WTC11 (cell line): ENCODE results near the gene SLC4A11. TPM values are rescaled to one million over a fixed set of nuclear protein-coding genes. Genes with fewer than 3 reads are reported as not detected.

Experiments
- ATAC-seq: fragments of 200-7000 bp; cut with Tn5 transposase; 2 replicates; pipeline ENCODE4 v1.10.0; 2021; ENCODE audit warnings: mild to moderate bottlenecking, moderate library complexity
- CTCF ChIA-PET: fragments of 300-600 bp; sonication (Branson Sonifier 250); formaldehyde crosslinking; loops from one replicate; lab custom pipeline; 2021; ENCODE audit warnings: antibody characterized with exemption; lab: Charles Lee
- POLR2A ChIA-PET: fragments of 350-600 bp; sonication (Branson Sonifier 250); formaldehyde crosslinking; loops from one replicate; lab custom pipeline; 2021; ENCODE audit warnings: antibody characterized with exemption; lab: Charles Lee
- DNase-seq: peaks from one replicate; pipeline ENCODE4 v3.0.0; 2021; ENCODE audit warnings: low spot score
- H3K27ac Mint-ChIP-seq: 2 replicates; pipeline ENCODE4 v1.8.0; 2021; ENCODE audit warnings: mixed read lengths
- H3K27me3 Mint-ChIP-seq: 2 replicates; pipeline ENCODE4 v1.8.0; 2021; ENCODE audit warnings: low read depth, mild to moderate bottlenecking, moderate library complexity, mixed read lengths
- H3K36me3 Mint-ChIP-seq: 2 replicates; pipeline ENCODE4 v1.8.0; 2021; ENCODE audit warnings: mixed read lengths
- H3K4me1 Mint-ChIP-seq: 2 replicates; pipeline ENCODE4 v1.8.0; 2022; ENCODE audit warnings: mixed read lengths
- H3K4me3 Mint-ChIP-seq: 2 replicates; pipeline ENCODE4 v1.8.0; 2021; ENCODE audit warnings: mild to moderate bottlenecking, moderate library complexity, mixed read lengths
- H3K9me3 Mint-ChIP-seq: 2 replicates; pipeline ENCODE4 v1.8.0; 2021; ENCODE audit warnings: mixed read lengths
- AFF4 ChIP-seq: sonication (generic); formaldehyde crosslinking; IDR thresholded peaks from 2 replicates; pipeline ENCODE4 v1.8.1; 2023; ENCODE audit warnings: mild to moderate bottlenecking, missing genetic modification reagents, borderline replicate concordance
- AR ChIP-seq: fragments of 250-450 bp; sonication (Bioruptor Pico); IDR thresholded peaks from 2 replicates; pipeline ENCODE4 v1.9.0; 2021; ENCODE audit warnings: mild to moderate bottlenecking
- CREB1 ChIP-seq: sonication (generic); formaldehyde crosslinking; IDR thresholded peaks from 2 replicates; pipeline ENCODE4 v1.8.0; 2023; ENCODE audit warnings: mild to moderate bottlenecking, missing genetic modification reagents
- ETV6 ChIP-seq: sonication (generic); formaldehyde crosslinking; IDR thresholded peaks from 2 replicates; pipeline ENCODE4 v1.8.1; 2022; ENCODE audit warnings: mild to moderate bottlenecking, missing genetic modification reagents
- GTF2I ChIP-seq: fragments of 250-450 bp; sonication (Bioruptor Pico); conservative IDR thresholded peaks from 2 replicates; pipeline ENCODE4 v1.4.0; 2021; ENCODE audit warnings: mild to moderate bottlenecking
- HMGXB4 ChIP-seq: sonication (generic); formaldehyde crosslinking; IDR thresholded peaks from 2 replicates; pipeline ENCODE4 v1.8.1; 2023; ENCODE audit warnings: mild to moderate bottlenecking, moderate library complexity, missing genetic modification reagents
- IRF1 ChIP-seq: sonication (generic); formaldehyde crosslinking; IDR thresholded peaks from 2 replicates; pipeline ENCODE4 v1.8.0; 2023; ENCODE audit warnings: missing genetic modification reagents
- KAT7 ChIP-seq: sonication (generic); formaldehyde crosslinking; IDR thresholded peaks from 2 replicates; pipeline ENCODE4 v1.8.1; 2023; ENCODE audit warnings: missing genetic modification reagents, mild to moderate bottlenecking, borderline replicate concordance
- MAX ChIP-seq: sonication (generic); formaldehyde crosslinking; IDR thresholded peaks from 2 replicates; pipeline ENCODE4 v1.8.0; 2022; ENCODE audit warnings: mild to moderate bottlenecking, missing genetic modification reagents
- MYBL2 ChIP-seq: sonication (generic); formaldehyde crosslinking; IDR thresholded peaks from 2 replicates; pipeline ENCODE4 v1.8.1; 2023; ENCODE audit warnings: mild to moderate bottlenecking, moderate library complexity, missing genetic modification reagents
- NFE2L1 ChIP-seq: sonication (generic); formaldehyde crosslinking; IDR thresholded peaks from 2 replicates; pipeline ENCODE4 v1.8.1; 2023; ENCODE audit warnings: missing genetic modification reagents
- NFYB ChIP-seq: sonication (generic); formaldehyde crosslinking; conservative IDR thresholded peaks from 2 replicates; pipeline ENCODE4 v1.8.0; 2022; ENCODE audit warnings: low read depth, missing genetic modification reagents
- RELA ChIP-seq: sonication (generic); formaldehyde crosslinking; IDR thresholded peaks from 2 replicates; pipeline ENCODE4 v1.8.1; 2022; ENCODE audit warnings: missing genetic modification reagents, mild to moderate bottlenecking, borderline replicate concordance
- USF1 ChIP-seq: sonication (generic); formaldehyde crosslinking; IDR thresholded peaks from 2 replicates; pipeline ENCODE4 v1.8.0; 2022; ENCODE audit warnings: mild to moderate bottlenecking, missing genetic modification reagents
- ZMAT4 ChIP-seq: fragments of 250-450 bp; sonication (Bioruptor Pico); IDR thresholded peaks from 2 replicates; pipeline ENCODE4 v1.9.0; 2021; ENCODE audit warnings: mild to moderate bottlenecking
- ZNF121 ChIP-seq: sonication (generic); formaldehyde crosslinking; IDR thresholded peaks from 2 replicates; pipeline ENCODE4 v1.8.0; 2023; ENCODE audit warnings: missing genetic modification reagents
- ZNF416 ChIP-seq: fragments of 250-450 bp; sonication (Bioruptor Pico); IDR thresholded peaks from 2 replicates; pipeline ENCODE4 v1.9.0; 2021; ENCODE audit warnings: mild to moderate bottlenecking, inconsistent platforms
- ZNF423 ChIP-seq: fragments of 250-450 bp; sonication (Bioruptor Pico); IDR thresholded peaks from 2 replicates; pipeline ENCODE4 v2.1.2; 2022; ENCODE audit warnings: mild to moderate bottlenecking, moderate library complexity
- ZNF671 ChIP-seq: fragments of 250-450 bp; sonication (Bioruptor Pico); IDR thresholded peaks from 2 replicates; pipeline ENCODE4 v1.8.0; 2021; ENCODE audit warnings: mild to moderate bottlenecking
- total RNA-seq: library from RNA; stranded (reverse); gene quantifications from 3 replicates; pipeline ENCODE4 v1.2.3, GENCODE V29; 2021

The SLC4A11 gene
- total RNA-seq, 1 experiment from 2014 or later, result 39.5 TPM

- TF ChIP-seq RELA (CRISPR knock-in tag), result 0 out of 2 replicates have a peak, but pooled peaks have one; percentile 20
- 0 out of 2 replicates have a peak, but pooled peaks have one; percentile 61 for TF ChIP-seq ETV6 (CRISPR knock-in tag)
- peak; percentile 80; the same call in 1 of the 2 replicates for TF ChIP-seq IRF1 (CRISPR knock-in tag)
- no peak; the same call in 1 of the 2 replicates for TF ChIP-seq HMGXB4 (CRISPR knock-in tag)
- no peak for TF ChIP-seq MYBL2 (CRISPR knock-in tag)
- no peak for TF ChIP-seq ZMAT4
- TF ChIP-seq MAX (CRISPR knock-in tag), result peak; percentile 65; the same call in 1 of the 2 replicates
- no peak for TF ChIP-seq ZNF671 (CRISPR knock-in tag)
- TF ChIP-seq KAT7 (CRISPR knock-in tag), result peak; percentile 72; the same call in 1 of the 2 replicates
- TF ChIP-seq NFE2L1, result peak; percentile 34; the same call in 1 of the 2 replicates
- ChIA-PET CTCF (interaction anchor here (0.7 to 3.6 kb wide), 13 partner anchors 10 to 299 kb away, joined by 3 to 92 read pairs (median 5); partner anchors contain the start of genes FASTKD5 and UBOX5), POLR2A (interaction anchor here (0.5 to 2.0 kb wide), 6 partner anchors 9 to 66 kb away, joined by 3 to 25 read pairs (median 3); partner anchors contain the start of gene LZTS3)
- H3K4me3 Mint-ChIP-seq, result peak overlapping the region; percentile 95
- H3K36me3 Mint-ChIP-seq, result no peaks in the 10 kb centered on the region
- H3K27ac Mint-ChIP-seq, result no peak overlapping the region; the same call in 1 of the 2 replicates
- peaks cover 56% of the 10 kb centered on the region for H3K27me3 Mint-ChIP-seq
- peak; percentile 45 for DNase-seq
- H3K9me3 Mint-ChIP-seq, result no peaks in the 10 kb centered on the region
- H3K4me1 Mint-ChIP-seq, result peaks cover 26% of the 10 kb centered on the region
- peak; percentile 11 for ATAC-seq
Observed at GRCh38 chr20:3239867-3240775, 1.1 kb upstream of the SLC4A11 start.

- Mint-ChIP-seq H3K4me1 (peaks cover 26% of the 10 kb centered on the region), H3K27me3 (peaks cover 56% of the 10 kb centered on the region), H3K9me3 (no peaks in the 10 kb centered on the region), H3K27ac (no peak overlapping the region), H3K4me3 (peak overlapping the region; percentile 75), H3K36me3 (no peaks in the 10 kb centered on the region)
- ATAC-seq, result peak; percentile 9
- ChIA-PET POLR2A (interaction anchor here (1.3 to 2.0 kb wide), 4 partner anchors 11 to 30 kb away, joined by 3 to 25 read pairs (median 6); partner anchors contain the start of gene ITPA), CTCF (interaction anchor here (0.6 to 3.6 kb wide), 8 partner anchors 10 to 185 kb away, joined by 3 to 92 read pairs (median 6); no protein-coding TSS in a partner anchor)
- peak; percentile 69 for DNase-seq
- TF ChIP-seq IRF1 (CRISPR knock-in tag) (no peak), ZNF121 (CRISPR knock-in tag) (no peak), ZNF423 (CRISPR knock-in tag) (no peak), CREB1 (CRISPR knock-in tag) (no peak), AFF4 (CRISPR knock-in tag) (no peak), NFYB (CRISPR knock-in tag) (no peak), AR (CRISPR knock-in tag) (no peak), USF1 (CRISPR knock-in tag) (peak; percentile 13; the same call in 1 of the 2 replicates), ZNF416 (no peak), GTF2I (no peak)
Observed at GRCh38 chr20:3238616-3239025, 369 bp downstream of the SLC4A11 start.
